ENCODE results near the gene NOTO. TPM values are rescaled to one million over a fixed set of nuclear protein-coding genes. Genes with fewer than 3 reads are reported as not detected.

NOTO gene
- total RNA-seq, 1 experiment from 2014 or later: 0.66 TPM

DNA sequence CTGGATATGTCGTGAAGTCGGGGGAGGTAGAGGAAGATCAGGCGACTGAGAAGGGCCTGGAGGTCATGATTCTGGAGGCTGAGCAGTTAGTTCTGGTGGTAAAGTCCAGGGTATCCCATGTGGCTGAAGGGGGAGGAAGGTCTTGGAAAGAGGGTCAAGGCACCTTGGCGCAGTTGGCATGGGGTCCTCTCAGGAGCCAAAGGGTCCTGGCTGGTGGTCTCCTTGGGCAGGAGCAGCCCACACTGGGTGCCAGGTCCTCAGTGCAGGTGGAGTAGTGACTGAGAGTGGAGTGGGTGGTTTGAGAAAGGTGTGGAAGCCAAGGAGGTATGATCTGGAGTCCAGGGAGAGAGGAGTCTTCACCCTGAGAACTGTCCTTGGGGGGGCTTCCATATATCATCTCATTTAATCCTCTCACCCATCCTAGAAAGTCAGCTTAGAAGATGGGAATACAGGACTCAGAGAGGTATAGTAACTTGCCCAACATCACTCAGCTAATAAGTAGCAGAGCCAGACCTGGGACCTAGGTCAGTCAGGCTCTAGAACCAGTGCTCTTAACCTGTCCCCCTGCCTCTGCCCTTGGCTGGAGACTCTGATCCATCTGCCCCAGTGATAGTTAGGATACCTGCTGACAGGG is 57.4 kb downstream of the NOTO start:
- H4K8ac ChIP-seq (replicated peaks; ENCODE audit: insufficient read length, low read depth, low read length): no peak overlapping the region
- Mint-ChIP-seq H3K27ac (no peak overlapping the region), H3K4me3 (peak overlapping the region in 1 of 2 experiments; percentile 8; a peak in 1 of 5 replicates), H3K4me1 (peaks cover 17 to 18% of the 10 kb centered on the region in 2 experiments), H3K9me3 (no peaks in the 10 kb centered on the region; a peak in 1 of 5 replicates), H3K27me3 (ENCODE audit: low read depth) (no peaks in the 10 kb centered on the region; the same call in 1 of the 2 replicates), H3K36me3 (ENCODE audit: insufficient read depth in 1 of 3, low read depth in 3 of 3) (peaks cover 13 to 42% (median 26%) of the 10 kb centered on the region in 3 experiments; a peak in 6 of 7 replicates)
- H3K56ac ChIP-seq (ENCODE audit: insufficient read length, low read depth, low read length): no peak overlapping the region
- H3T11ph ChIP-seq (ENCODE audit: low read length): no peak overlapping the region
- H2BK120ac ChIP-seq (ENCODE audit: low read depth, low read length, poor library complexity, severe bottlenecking): no peak overlapping the region
- no peak overlapping the region for H4K91ac ChIP-seq (ENCODE audit: insufficient read length, low read depth, low read length)
- no peaks in the 10 kb centered on the region for H3K4me1 ChIP-seq (ENCODE audit: insufficient read depth, low read length)
- H4K5ac ChIP-seq (ENCODE audit: insufficient read length, low read depth, low read length): no peak overlapping the region
- no peaks in the 10 kb centered on the region for H4K20me1 ChIP-seq (ENCODE audit: control insufficient read depth, insufficient read depth, insufficient read length)
- no peaks in the 10 kb centered on the region for H3K27me3 ChIP-seq (ENCODE audit: insufficient read depth, low read length)
- H3K79me2 ChIP-seq (ENCODE audit: insufficient read depth, low read length): no peaks in the 10 kb centered on the region
- H3K23me2 ChIP-seq (ENCODE audit: insufficient read length, low read depth, low read length, poor library complexity, severe bottlenecking): no peaks in the 10 kb centered on the region
- WGBS (ENCODE audit: extremely low coverage, insufficient read length, low lambda C conversion rate): no CpG with 5 or more reads among the region's 4 CpGs
- H3K9ac ChIP-seq (ENCODE audit: extremely low read depth, insufficient read length, low read length): no peak overlapping the region
- H3K79me1 ChIP-seq (ENCODE audit: insufficient read depth, low read depth, low read length, poor library complexity, severe bottlenecking): no peaks in the 10 kb centered on the region
- no peak overlapping the region for H2BK5ac ChIP-seq (ENCODE audit: insufficient read length, low read length)
- no peak overlapping the region for H3K23ac ChIP-seq (ENCODE audit: insufficient read length, low read depth, low read length)
- H2BK15ac ChIP-seq (ENCODE audit: low read depth, low read length): no peak overlapping the region
- no peak overlapping the region for H2AFZ ChIP-seq (ENCODE audit: low read length)
- H3K14ac ChIP-seq (ENCODE audit: insufficient read depth, low read length): no peak overlapping the region
- H3K4me2 ChIP-seq (ENCODE audit: insufficient read depth, insufficient read length, low read length): no peak overlapping the region
- H2BK20ac ChIP-seq (ENCODE audit: low read depth, low read length, poor library complexity, severe bottlenecking): no peak overlapping the region
- H2AK5ac ChIP-seq (ENCODE audit: insufficient read length, low read length): no peak overlapping the region
- no peak overlapping the region for H3K4ac ChIP-seq (ENCODE audit: low read depth, low read length)
- no peak for TF ChIP-seq CTCF (conservative IDR thresholded peaks at IDR 0.05)
- H3K27ac ChIP-seq (ENCODE audit: insufficient read length, low read depth, low read length): no peak overlapping the region
- no peak for DNase-seq
- no peak overlapping the region for H3K18ac ChIP-seq (ENCODE audit: insufficient read length, low read depth, low read length)
- no peaks in the 10 kb centered on the region for H3K9me3 ChIP-seq (ENCODE audit: control insufficient read depth, low read depth, low read length)
- no peak overlapping the region for H2BK12ac ChIP-seq (ENCODE audit: insufficient read length, low read depth, low read length)

Measured in H9 (cell line).